Measurements from ENCODE around the gene IFITM5. TPM values are rescaled to one million over a fixed set of nuclear protein-coding genes. Genes with fewer than 3 reads are reported as not detected.

IFITM5 gene
- total RNA-seq, 2 donors from 2014 or later, result not detected

DNA sequence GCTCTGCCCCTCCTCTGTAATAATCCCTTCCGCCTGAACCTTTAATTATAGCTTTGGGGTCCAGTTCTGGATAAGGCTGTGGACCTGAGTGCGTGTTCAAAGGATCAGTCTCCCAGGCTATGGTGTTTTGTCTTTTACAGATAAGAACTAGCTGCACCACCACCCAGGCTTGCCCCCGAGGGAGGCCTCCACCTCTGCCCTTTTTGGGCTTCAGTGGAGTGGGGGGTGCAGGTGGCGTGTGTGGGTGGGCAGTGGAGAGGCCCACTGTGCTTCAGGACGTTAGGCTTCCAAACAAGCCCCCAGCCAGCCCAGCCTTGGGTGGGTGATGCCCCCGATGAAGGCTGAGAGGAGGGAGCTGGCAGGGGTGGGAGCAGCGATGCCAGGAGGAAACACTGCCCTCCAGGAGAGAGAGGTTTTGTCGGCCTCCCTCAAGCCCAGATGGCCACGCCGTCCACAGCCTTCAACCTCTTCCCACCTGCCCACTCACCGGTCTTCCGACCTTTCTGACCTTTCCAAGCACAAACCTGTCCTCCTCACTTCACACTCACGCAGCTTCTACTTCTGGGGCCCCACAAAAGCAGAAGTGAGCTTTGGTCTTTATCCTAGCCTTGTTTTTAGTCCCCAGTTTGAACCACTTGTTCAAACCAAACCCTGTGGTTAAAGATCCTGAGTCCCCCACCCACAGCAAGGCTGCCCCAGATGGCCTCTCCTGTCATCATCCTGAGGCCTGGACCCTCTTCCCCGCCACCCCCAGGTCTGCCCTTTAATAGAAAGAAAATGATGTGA is 42.2 kb downstream of the IFITM5 start:
- no peak for TF ChIP-seq CTCF (IDR thresholded peaks at IDR 0.05)
- no peak for ATAC-seq (ENCODE audit: insufficient number of reproducible peaks, low FRiP score, low read depth)
- peaks cover 13% of the 10 kb centered on the region for H3K36me3 ChIP-seq
- no peaks in the 10 kb centered on the region for H3K27me3 ChIP-seq (replicated peaks; ENCODE audit: insufficient read depth)
- H3K9me3 ChIP-seq, result no peaks in the 10 kb centered on the region
- H3K4me1 ChIP-seq (ENCODE audit: control insufficient read depth in 1 of 2, low read depth in 2 of 2), result no peaks in the 10 kb centered on the region
- H3K27ac ChIP-seq, result no peak overlapping the region
- DNase-seq (ENCODE audit: low spot score), result no peak
- H3K4me3 ChIP-seq, result no peak overlapping the region

DNA sequence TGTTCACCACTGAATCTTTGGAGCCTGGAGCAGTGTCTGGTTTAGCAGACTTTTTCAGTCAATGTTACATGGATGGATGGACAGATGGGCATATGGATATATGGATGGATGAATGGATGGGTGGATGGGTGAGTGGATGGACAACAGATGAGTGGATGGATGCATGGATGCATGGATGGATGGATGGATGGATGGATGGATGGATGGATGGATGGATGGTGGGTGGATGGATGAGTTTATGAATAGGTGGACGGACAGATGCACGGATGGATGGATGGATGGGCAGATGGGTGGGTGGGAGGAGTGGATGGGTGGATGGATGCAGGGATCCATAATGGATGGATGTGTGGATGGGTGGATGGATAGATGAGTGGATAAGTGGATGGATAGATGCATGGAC is 43.5 kb downstream of the IFITM5 start:
- H3K27ac ChIP-seq, result no peak overlapping the region
- H3K27me3 ChIP-seq (replicated peaks; ENCODE audit: insufficient read depth), result no peaks in the 10 kb centered on the region
- DNase-seq (ENCODE audit: low spot score), result no peak
- peaks cover 24% of the 10 kb centered on the region for H3K36me3 ChIP-seq
- TF ChIP-seq CTCF (IDR thresholded peaks at IDR 0.05), result no peak
- no peaks in the 10 kb centered on the region for H3K9me3 ChIP-seq
- no peak overlapping the region for H3K4me3 ChIP-seq
- H3K4me1 ChIP-seq (ENCODE audit: control insufficient read depth in 1 of 2, low read depth in 2 of 2), result no peaks in the 10 kb centered on the region
- no peak for ATAC-seq (ENCODE audit: insufficient number of reproducible peaks, low FRiP score, low read depth)

DNA sequence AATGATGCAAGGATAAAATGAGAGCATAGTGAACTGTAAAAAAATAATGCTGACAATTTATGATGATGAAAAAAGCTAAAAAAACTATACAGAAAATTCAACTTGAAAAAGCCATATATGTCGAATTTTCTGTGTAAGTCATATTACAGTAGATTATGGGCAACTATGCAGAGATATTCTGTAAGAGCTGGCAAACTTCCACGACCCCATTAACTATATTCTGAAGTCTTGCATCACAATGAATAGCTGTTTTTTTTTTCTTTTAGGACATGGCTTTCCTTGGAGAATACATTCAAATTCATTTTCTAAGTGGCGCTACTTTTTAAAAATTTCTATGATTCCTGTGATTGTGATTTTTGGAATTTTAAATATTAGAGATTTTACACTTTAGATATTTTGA is 44.1 kb downstream of the IFITM5 start:
- DNase-seq (ENCODE audit: low spot score) (no peak), ATAC-seq (ENCODE audit: insufficient number of reproducible peaks, low FRiP score, low read depth) (no peak)
- Histone ChIP-seq H3K27ac (no peak overlapping the region), H3K27me3 (replicated peaks; ENCODE audit: insufficient read depth) (no peaks in the 10 kb centered on the region), H3K4me3 (no peak overlapping the region), H3K9me3 (no peaks in the 10 kb centered on the region), H3K4me1 (ENCODE audit: control insufficient read depth in 1 of 2, low read depth in 2 of 2) (no peaks in the 10 kb centered on the region), H3K36me3 (peaks cover 28% of the 10 kb centered on the region)
- no peak for TF ChIP-seq CTCF (IDR thresholded peaks at IDR 0.05)

GRCh38 chr11:253886-254270 is 45.4 kb downstream of the IFITM5 start:
- Histone ChIP-seq H3K27me3 (replicated peaks; ENCODE audit: insufficient read depth) (no peaks in the 10 kb centered on the region), H3K36me3 (peaks cover 32% of the 10 kb centered on the region), H3K4me3 (no peak overlapping the region), H3K9me3 (no peaks in the 10 kb centered on the region), H3K4me1 (ENCODE audit: control insufficient read depth in 1 of 2, low read depth in 2 of 2) (no peaks in the 10 kb centered on the region), H3K27ac (no peak overlapping the region)
- DNase-seq (ENCODE audit: low spot score) (no peak), ATAC-seq (ENCODE audit: insufficient number of reproducible peaks, low FRiP score, low read depth) (no peak)
- TF ChIP-seq CTCF (IDR thresholded peaks at IDR 0.05), result no peak

GRCh38 chr11:253160-253885 is 46.0 kb downstream of the IFITM5 start:
- DNase-seq (ENCODE audit: low spot score), result no peak
- Histone ChIP-seq H3K4me3 (no peak overlapping the region), H3K9me3 (no peaks in the 10 kb centered on the region), H3K36me3 (peaks cover 37% of the 10 kb centered on the region), H3K4me1 (ENCODE audit: control insufficient read depth in 1 of 2, low read depth in 2 of 2) (no peaks in the 10 kb centered on the region), H3K27ac (no peak overlapping the region), H3K27me3 (replicated peaks; ENCODE audit: insufficient read depth) (no peaks in the 10 kb centered on the region)
- no peak for ATAC-seq (ENCODE audit: insufficient number of reproducible peaks, low FRiP score, low read depth)
- TF ChIP-seq CTCF (IDR thresholded peaks at IDR 0.05), result no peak
